ACC112 (cell line): ENCODE measurements around the gene DNER.

Experiments used
- H2AFZ ChIP-seq: fragments of 200-600 bp; sonication (generic); one replicate; pipeline ENCODE4 v1.6.0; 2017; ENCODE audit warnings: antibody characterized with exemption, low read length; ENCODE audit not compliant: unreplicated experiment
- H3K27ac ChIP-seq: fragments of 200-600 bp; sonication (generic); 2 replicates; pipeline ENCODE4 v1.5.1; 2014; ENCODE audit warnings: low read depth, mild to moderate bottlenecking, antibody characterized with exemption, low read length, moderate library complexity
- H3K27me3 ChIP-seq: fragments of 200-600 bp; sonication (generic); 2 replicates; pipeline ENCODE4 v1.6.1; 2014; ENCODE audit warnings: mild to moderate bottlenecking, antibody characterized with exemption, low read length, moderate library complexity, mixed read lengths; ENCODE audit not compliant: insufficient read depth
- H3K36me3 ChIP-seq: fragments of 200-600 bp; sonication (generic); 2 replicates; pipeline ENCODE4 v1.6.1; 2016; ENCODE audit warnings: mild to moderate bottlenecking, antibody characterized with exemption, low read length, moderate library complexity, mixed read lengths; ENCODE audit not compliant: insufficient read depth
- H3K4me1 ChIP-seq: fragments of 200-600 bp; sonication (generic); one replicate; pipeline ENCODE4 v1.6.1; 2016; ENCODE audit warnings: low read length, mixed read lengths; ENCODE audit not compliant: insufficient read depth, unreplicated experiment, control insufficient read depth
- H3K4me3 ChIP-seq: fragments of 200-600 bp; sonication (generic); 2 replicates; pipeline ENCODE4 v1.5.1; 2014; ENCODE audit warnings: mild to moderate bottlenecking, low read depth, low read length
- H3K79me2 ChIP-seq: fragments of 200-600 bp; sonication (generic); one replicate; pipeline ENCODE4 v1.6.0; 2016; ENCODE audit warnings: low read length; ENCODE audit not compliant: control insufficient read depth, unreplicated experiment, insufficient read depth

Gene DNER

GRCh38 chr2:229669841-229670240 is 44.5 kb downstream of the DNER start:
- H3K4me3 ChIP-seq, result no peak overlapping the region
- no peak overlapping the region for H3K27ac ChIP-seq
- H3K79me2 ChIP-seq, result no peaks in the 10 kb centered on the region
- H3K36me3 ChIP-seq, result no peaks in the 10 kb centered on the region
- H2AFZ ChIP-seq, result no peak overlapping the region
- no peaks in the 10 kb centered on the region for H3K4me1 ChIP-seq
- H3K27me3 ChIP-seq, result peaks cover 35% of the 10 kb centered on the region

DNA sequence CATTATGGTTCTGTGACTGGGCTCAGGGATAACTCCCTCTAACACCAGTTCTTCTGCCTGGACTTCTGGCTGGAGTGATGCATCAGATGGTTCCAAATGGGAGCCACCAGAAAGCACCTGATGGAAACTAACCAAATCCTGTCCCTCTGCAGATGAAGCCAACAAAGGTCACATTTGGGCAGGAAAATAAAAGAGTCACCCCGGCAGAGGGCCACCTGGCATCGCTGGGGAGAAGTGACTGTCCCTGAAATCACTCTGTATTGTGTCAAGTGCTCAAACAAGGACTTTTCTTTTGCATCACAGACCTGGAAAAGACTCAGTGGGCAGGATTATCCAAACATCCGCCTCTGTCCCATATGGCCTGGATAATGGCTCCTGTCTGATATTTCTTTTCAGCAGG is 47.5 kb downstream of the DNER start:
- Histone ChIP-seq H3K36me3 (no peaks in the 10 kb centered on the region), H3K4me1 (peaks cover 2% of the 10 kb centered on the region), H3K79me2 (no peaks in the 10 kb centered on the region), H2AFZ (no peak overlapping the region), H3K4me3 (no peak overlapping the region), H3K27me3 (peaks cover 13% of the 10 kb centered on the region; the same call in 1 of the 2 replicates), H3K27ac (no peak overlapping the region)

GRCh38 chr2:229665158-229665557 is 49.2 kb downstream of the DNER start:
- Histone ChIP-seq H2AFZ (no peak overlapping the region), H3K27ac (no peak overlapping the region), H3K27me3 (peaks cover 4% of the 10 kb centered on the region; the same call in 1 of the 2 replicates), H3K4me1 (peaks cover 17% of the 10 kb centered on the region), H3K79me2 (no peaks in the 10 kb centered on the region), H3K36me3 (no peaks in the 10 kb centered on the region), H3K4me3 (no peak overlapping the region)

- Histone ChIP-seq H3K36me3 (no peaks in the 10 kb centered on the region), H3K4me1 (peaks cover 17% of the 10 kb centered on the region), H3K4me3 (no peak overlapping the region), H3K79me2 (no peaks in the 10 kb centered on the region), H2AFZ (no peak overlapping the region), H3K27ac (no peak overlapping the region), H3K27me3 (no peaks in the 10 kb centered on the region)
Observed at GRCh38 chr2:229661478-229661877, 52.9 kb downstream of the DNER start.

DNA sequence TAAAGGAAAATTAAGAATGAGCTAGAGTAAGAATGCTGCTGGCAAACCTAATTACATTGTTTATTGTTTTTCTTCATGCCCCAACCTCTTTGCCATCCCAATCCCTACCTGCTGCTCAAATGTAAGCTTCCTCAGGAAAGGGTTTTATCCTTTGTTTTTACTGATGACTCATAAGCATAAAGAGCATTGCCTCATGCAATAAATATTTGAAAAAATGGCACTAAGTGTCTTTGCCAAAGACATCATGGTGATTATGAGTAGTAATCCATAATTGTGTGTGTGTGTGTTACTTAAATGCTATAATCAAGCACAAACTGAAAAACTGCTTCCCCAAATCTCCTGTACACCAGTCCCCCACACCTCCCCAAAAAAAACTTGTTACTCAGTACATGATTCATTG is 53.4 kb downstream of the DNER start:
- peaks cover 17% of the 10 kb centered on the region for H3K4me1 ChIP-seq
- H3K36me3 ChIP-seq, result no peaks in the 10 kb centered on the region
- H3K27ac ChIP-seq, result no peak overlapping the region
- no peak overlapping the region for H3K4me3 ChIP-seq
- H2AFZ ChIP-seq, result no peak overlapping the region
- no peaks in the 10 kb centered on the region for H3K79me2 ChIP-seq
- H3K27me3 ChIP-seq, result no peaks in the 10 kb centered on the region

- H2AFZ ChIP-seq, result no peak overlapping the region
Observed at GRCh38 chr2:229660391-229660790, 54.0 kb downstream of the DNER start.

DNA sequence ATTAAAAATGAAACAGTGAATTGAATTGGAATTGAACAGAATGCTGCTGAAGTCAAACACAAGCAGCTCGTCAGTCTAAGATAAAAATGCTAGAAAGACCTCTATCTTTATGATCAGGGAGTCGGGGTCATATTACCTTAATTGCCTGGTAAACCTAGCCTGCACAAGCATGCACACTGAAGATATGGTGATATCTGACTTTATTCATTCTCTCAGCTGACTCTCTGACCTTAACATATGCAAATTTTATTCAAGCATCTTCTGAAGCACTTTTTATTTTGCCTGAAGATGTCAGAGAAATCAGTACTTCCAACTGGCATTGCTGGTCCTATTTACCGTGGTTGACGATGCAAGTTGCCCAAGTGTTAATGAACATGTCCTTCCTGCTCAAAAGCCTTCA is 56.4 kb downstream of the DNER start:
- Histone ChIP-seq H3K27me3 (no peaks in the 10 kb centered on the region), H3K27ac (no peak overlapping the region), H3K4me3 (no peak overlapping the region)

More at GRCh38 chr2:229660391-229660790, 54.0 kb downstream of the DNER start:
- H3K27me3 ChIP-seq, result no peaks in the 10 kb centered on the region
- H3K4me3 ChIP-seq, result no peak overlapping the region
- no peak overlapping the region for H3K27ac ChIP-seq
- peaks cover 17% of the 10 kb centered on the region for H3K4me1 ChIP-seq
- H3K36me3 ChIP-seq, result no peaks in the 10 kb centered on the region
- H3K79me2 ChIP-seq, result no peaks in the 10 kb centered on the region

GRCh38 chr2:229654437-229654836 is 59.9 kb downstream of the DNER start:
- H3K27me3 ChIP-seq, result no peaks in the 10 kb centered on the region
- no peak overlapping the region for H3K4me3 ChIP-seq
- no peak overlapping the region for H2AFZ ChIP-seq
- H3K27ac ChIP-seq, result no peak overlapping the region
- no peaks in the 10 kb centered on the region for H3K4me1 ChIP-seq
- H3K79me2 ChIP-seq, result no peaks in the 10 kb centered on the region
- H3K36me3 ChIP-seq, result no peaks in the 10 kb centered on the region

More for the DNA sequence above, 56.4 kb downstream of the DNER start:
- peaks cover 17% of the 10 kb centered on the region for H3K4me1 ChIP-seq
- no peaks in the 10 kb centered on the region for H3K79me2 ChIP-seq
- no peaks in the 10 kb centered on the region for H3K36me3 ChIP-seq
- H2AFZ ChIP-seq, result no peak overlapping the region

DNA sequence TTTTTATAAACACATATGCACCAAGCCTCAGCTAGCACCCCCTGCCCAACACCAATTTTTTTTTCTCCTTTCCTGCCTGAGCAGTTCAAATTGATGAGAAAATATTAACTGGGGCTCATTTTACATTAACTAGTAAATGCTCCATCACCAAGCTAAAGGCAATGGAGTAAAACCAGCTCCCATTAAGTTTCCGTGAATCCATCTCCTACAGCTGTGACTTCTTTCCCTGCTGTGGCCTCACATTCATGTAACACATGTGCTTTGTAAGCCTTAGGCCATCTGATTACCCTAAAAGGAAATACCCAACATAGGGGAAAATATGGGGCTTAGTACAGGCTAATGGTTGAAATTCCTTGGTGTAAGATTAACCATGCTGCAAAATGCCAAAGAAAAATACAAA is 60.8 kb downstream of the DNER start:
- Histone ChIP-seq H3K36me3 (no peaks in the 10 kb centered on the region), H3K27me3 (no peaks in the 10 kb centered on the region), H3K4me1 (no peaks in the 10 kb centered on the region), H2AFZ (no peak overlapping the region), H3K27ac (no peak overlapping the region), H3K79me2 (no peaks in the 10 kb centered on the region), H3K4me3 (no peak overlapping the region)

GRCh38 chr2:229652796-229653195 is 61.6 kb downstream of the DNER start:
- H3K4me3 ChIP-seq, result no peak overlapping the region
- H3K27ac ChIP-seq, result no peak overlapping the region
- H2AFZ ChIP-seq, result no peak overlapping the region
- no peaks in the 10 kb centered on the region for H3K27me3 ChIP-seq
- H3K4me1 ChIP-seq, result no peaks in the 10 kb centered on the region
- H3K36me3 ChIP-seq, result no peaks in the 10 kb centered on the region
- no peaks in the 10 kb centered on the region for H3K79me2 ChIP-seq

DNA sequence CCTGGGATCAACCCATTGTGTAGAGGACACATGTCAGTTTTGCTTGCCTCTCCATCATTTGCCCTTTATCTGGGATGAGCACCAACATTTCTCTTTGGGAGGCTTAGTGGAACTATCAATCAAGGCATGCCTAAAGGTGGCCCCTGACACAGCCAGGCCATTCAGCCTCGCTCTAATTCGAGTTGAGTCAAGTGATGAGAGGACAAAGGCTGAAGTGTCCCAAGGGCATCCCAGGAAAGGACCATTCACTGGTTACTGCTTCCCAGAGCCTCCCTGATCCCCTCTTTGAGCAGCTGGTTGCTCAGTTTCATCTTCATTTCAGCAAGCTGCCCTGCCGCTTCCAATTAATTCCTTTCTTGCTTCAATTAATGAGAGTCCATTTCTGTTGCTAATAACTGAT is 63.5 kb downstream of the DNER start:
- no peak overlapping the region for H3K4me3 ChIP-seq
- no peak overlapping the region for H2AFZ ChIP-seq
- no peak overlapping the region for H3K27ac ChIP-seq
- H3K27me3 ChIP-seq, result no peaks in the 10 kb centered on the region
- no peaks in the 10 kb centered on the region for H3K79me2 ChIP-seq
- H3K4me1 ChIP-seq, result no peaks in the 10 kb centered on the region
- H3K36me3 ChIP-seq, result no peaks in the 10 kb centered on the region
